ENCODE data around the gene ACTN3.

Gene ACTN3

DNA sequence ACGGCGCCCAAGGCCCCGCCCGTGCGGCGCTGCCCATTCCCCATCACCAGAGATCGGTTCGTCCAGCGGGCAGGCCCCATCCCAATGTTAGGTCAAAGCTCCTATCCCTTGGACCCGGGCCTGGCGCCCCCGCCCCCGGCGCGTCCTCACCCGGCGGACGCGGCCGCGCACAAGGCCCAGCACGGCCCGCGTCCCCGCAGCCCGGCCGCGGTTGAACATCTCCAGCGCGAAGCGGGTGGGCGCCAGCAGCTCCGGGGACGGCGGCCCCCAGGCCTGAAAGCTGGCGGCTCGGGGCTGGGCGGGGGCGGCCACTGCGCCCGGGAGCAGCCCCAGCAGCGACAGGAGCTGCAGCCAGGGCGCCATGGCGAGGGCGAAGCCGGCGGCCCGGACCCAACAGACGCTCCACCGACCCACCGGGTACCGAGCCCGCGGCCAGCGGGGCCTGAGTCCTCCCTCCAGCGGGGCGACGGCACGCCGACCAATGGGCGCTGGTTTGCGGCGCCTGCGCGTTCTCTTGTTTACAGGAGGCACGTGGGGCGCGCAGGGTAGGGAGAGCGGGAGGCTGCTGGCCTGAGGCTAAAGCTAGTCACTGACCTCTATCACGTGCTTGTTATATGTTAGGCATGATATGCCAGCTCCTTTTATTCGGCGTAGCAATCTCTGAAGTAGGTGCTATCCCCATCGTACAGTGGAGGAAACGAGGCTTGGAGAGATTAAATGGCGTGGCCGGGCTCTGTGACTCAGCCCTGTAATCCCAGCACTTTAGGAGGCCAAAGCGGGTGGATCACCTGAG lies 21.6 kb downstream of the ACTN3 start, which contains the start of gene CTSF:
Gene CTSF, minus strand, starts transcription at position 483 of the 793 bp plus-strand sequence. Its CDS starts 120 bp downstream, at position 363.
- DNase-seq (ENCODE audit: low read depth), result no peak
- TF ChIP-seq, protein P1, sequence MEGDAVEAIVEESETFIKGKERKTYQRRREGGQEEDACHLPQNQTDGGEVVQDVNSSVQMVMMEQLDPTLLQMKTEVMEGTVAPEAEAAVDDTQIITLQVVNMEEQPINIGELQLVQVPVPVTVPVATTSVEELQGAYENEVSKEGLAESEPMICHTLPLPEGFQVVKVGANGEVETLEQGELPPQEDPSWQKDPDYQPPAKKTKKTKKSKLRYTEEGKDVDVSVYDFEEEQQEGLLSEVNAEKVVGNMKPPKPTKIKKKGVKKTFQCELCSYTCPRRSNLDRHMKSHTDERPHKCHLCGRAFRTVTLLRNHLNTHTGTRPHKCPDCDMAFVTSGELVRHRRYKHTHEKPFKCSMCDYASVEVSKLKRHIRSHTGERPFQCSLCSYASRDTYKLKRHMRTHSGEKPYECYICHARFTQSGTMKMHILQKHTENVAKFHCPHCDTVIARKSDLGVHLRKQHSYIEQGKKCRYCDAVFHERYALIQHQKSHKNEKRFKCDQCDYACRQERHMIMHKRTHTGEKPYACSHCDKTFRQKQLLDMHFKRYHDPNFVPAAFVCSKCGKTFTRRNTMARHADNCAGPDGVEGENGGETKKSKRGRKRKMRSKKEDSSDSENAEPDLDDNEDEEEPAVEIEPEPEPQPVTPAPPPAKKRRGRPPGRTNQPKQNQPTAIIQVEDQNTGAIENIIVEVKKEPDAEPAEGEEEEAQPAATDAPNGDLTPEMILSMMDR (IDR thresholded peaks at IDR 0.05; ENCODE audit: control insufficient read depth, insufficient read depth, low read depth, low read length, missing control alignments), result no peak
- H3K4me3 ChIP-seq (ENCODE audit: control insufficient read depth, low read depth, low read length), result peak within 1 kb of the TSS; percentile 45

DNA sequence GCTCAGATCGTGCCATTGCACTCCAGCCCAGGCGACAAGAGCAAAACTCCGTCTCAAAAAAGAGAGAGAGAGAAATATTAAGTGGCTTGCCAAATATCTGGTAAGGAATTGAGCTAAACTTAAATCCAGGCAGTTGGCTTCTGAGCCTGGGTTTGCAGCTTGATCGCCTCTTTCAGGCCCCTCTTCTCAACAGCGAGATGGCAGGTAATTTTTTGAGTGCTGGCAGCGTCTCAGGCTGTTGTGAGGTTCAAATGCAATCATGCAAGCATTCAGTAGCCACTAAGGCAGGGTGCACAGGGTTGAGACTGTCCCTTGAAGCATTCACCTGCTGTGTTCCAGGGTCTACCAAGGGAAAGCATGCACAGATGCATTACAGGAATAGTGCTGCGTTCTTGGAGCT lies 22.4 kb downstream of the ACTN3 start:
- H3K4me3 ChIP-seq (ENCODE audit: control insufficient read depth, low read depth, low read length), result no peak overlapping the region
- TF ChIP-seq, protein P1 (IDR thresholded peaks at IDR 0.05; ENCODE audit: control insufficient read depth, insufficient read depth, low read depth, low read length, missing control alignments), result no peak
- no peak for DNase-seq (ENCODE audit: low read depth)

DNA sequence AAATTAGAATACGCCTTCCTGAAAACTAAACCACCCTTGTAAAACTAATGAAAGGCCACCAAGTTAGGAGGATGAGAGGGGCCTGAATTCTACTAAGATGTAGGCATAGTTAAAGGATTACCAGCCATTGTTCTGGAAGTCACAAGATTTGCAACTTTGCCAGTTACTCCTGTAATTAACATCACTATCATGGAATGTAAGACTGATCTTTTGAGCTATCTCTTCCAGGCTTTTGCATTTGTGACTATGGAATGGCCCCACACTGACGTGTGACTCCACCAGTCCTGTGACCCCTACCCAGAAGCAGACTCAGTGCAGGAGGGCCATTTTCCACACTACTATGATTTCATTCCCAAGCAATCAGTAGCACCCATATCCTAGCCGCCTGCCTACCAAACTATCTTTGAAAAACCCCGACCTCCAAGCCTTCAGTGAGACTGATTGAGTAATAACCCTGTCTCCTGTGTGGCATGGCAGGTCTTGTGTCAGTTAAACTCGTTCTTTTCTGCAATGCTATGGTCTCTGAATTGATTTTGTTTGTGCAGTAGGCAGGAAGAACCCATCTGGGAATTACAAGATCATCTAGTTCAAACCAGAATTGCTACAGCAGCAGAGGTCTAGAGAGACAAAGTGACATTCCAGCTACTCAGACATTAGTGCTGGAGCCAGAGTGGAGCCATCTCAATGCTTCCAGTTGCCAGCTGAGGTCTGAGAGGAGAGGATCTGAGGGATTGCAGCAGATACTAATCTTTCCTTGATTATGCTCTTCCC lies 23.6 kb downstream of the ACTN3 start:
- TF ChIP-seq, protein P1 (IDR thresholded peaks at IDR 0.05; ENCODE audit: control insufficient read depth, insufficient read depth, low read depth, low read length, missing control alignments), result no peak
- H3K4me3 ChIP-seq (ENCODE audit: control insufficient read depth, low read depth, low read length), result no peak overlapping the region
- no peak for DNase-seq (ENCODE audit: low read depth)

DNA sequence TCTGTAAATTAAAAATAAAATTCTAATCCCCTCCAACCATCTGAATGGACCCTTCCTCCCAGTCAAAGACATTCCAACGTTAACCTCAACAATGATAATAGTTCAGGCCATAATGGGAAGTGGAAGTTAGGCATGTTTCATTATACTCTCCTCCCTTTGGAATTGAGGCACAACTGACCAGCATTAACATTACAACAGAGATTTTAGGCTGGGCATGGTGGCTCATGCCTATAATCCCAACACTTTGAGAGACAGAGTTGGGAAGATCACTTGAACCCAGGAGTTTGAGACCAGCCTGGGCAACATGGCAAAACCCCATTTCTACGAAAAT lies 24.1 kb downstream of the ACTN3 start:
- TF ChIP-seq, protein P1 (IDR thresholded peaks at IDR 0.05; ENCODE audit: control insufficient read depth, insufficient read depth, low read depth, low read length, missing control alignments), result no peak
- no peak overlapping the region for H3K4me3 ChIP-seq (ENCODE audit: control insufficient read depth, low read depth, low read length)
- no peak for DNase-seq (ENCODE audit: low read depth)

DNA sequence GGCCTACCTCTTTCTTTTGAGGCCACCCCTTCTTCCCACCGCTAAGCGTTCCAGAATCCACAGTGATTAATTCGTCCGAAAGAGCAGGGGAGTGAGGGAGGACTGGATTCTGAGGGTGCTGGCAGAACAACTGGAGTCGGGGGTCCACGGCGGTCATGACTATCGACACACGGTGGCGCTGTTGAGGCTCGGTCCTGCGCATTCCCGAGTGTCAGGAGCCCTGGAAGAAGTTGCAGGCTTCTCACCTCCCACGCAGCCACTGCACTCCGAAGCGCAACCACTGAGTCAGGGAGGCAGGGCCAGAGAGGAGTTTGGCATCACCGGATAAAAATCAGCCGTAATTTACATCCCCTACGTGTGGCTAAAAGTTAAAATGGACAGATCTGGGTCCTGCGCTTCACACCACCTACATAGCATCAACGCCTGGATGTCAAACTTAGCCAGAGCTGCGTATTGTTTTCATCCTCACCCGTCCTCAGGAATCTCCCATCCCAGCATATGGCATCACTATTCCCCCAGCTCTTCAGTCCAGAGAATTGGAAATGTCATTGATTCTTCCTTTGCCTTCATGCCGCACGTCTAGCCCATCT lies 32.4 kb downstream of the ACTN3 start:
- TF ChIP-seq, protein P1 (IDR thresholded peaks at IDR 0.05; ENCODE audit: control insufficient read depth, insufficient read depth, low read depth, low read length, missing control alignments), result peak; percentile 85
- DNase-seq (ENCODE audit: low read depth), result peak; percentile 23
- no peak overlapping the region for H3K4me3 ChIP-seq (ENCODE audit: control insufficient read depth, low read depth, low read length)

DNA sequence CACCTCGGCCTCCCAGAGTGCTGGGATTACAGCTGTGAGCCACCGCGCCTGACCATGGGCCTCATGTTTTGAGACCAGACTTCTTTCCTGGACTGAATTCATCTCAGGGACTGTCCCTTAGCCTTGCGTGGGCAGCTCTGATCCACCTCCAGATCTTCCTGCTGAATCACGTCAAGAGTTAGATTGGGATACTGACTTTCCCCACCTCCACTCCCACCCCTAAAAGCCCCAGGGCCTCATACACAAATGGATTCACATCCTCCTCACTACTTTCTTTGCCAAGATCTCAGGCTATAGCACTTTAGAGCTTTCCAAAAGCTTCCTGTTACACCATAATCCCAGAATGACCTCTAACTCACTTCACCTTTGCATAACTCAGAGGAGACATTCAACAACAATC lies 34.1 kb downstream of the ACTN3 start:
- no peak for DNase-seq (ENCODE audit: low read depth)
- TF ChIP-seq, protein P1 (IDR thresholded peaks at IDR 0.05; ENCODE audit: control insufficient read depth, insufficient read depth, low read depth, low read length, missing control alignments), result no peak
- no peak overlapping the region for H3K4me3 ChIP-seq (ENCODE audit: control insufficient read depth, low read depth, low read length)

Data from AG09309 (cell line).